ENCODE results near the gene PIK3C2G.

PIK3C2G gene

GRCh38 chr12:18343708-18344107 lies 82.4 kb downstream of the PIK3C2G start:
- FAIRE-seq, result no peak
- DNase-seq (ENCODE audit: low spot score), result no peak

- no peak for FAIRE-seq
- DNase-seq (ENCODE audit: low spot score), result no peak
These were observed 83.9 kb downstream of the PIK3C2G start for GRCh38 chr12:18345021-18345735.

GRCh38 chr12:18352312-18352711 lies 91.0 kb downstream of the PIK3C2G start:
- DNase-seq (ENCODE audit: low spot score), result no peak
- FAIRE-seq, result no peak

GRCh38 chr12:18355429-18355828 lies 94.1 kb downstream of the PIK3C2G start:
- FAIRE-seq (no peak), DNase-seq (ENCODE audit: low spot score) (no peak)

GRCh38 chr12:18358077-18358476 lies 96.8 kb downstream of the PIK3C2G start:
- no peak for FAIRE-seq
- no peak for DNase-seq (ENCODE audit: low spot score)

GRCh38 chr12:18358930-18359329 lies 97.6 kb downstream of the PIK3C2G start:
- no peak for DNase-seq (ENCODE audit: low spot score)
- no peak for FAIRE-seq

GRCh38 chr12:18361433-18361832 lies 100.1 kb downstream of the PIK3C2G start:
- DNase-seq (ENCODE audit: low spot score) (no peak), FAIRE-seq (no peak)

GRCh38 chr12:18363321-18363720 lies 102.0 kb downstream of the PIK3C2G start:
- FAIRE-seq (no peak), DNase-seq (ENCODE audit: low spot score) (no peak)

GRCh38 chr12:18368594-18368993 lies 107.3 kb downstream of the PIK3C2G start:
- DNase-seq (ENCODE audit: low spot score) (no peak), FAIRE-seq (no peak)

GRCh38 chr12:18373181-18373580 lies 111.9 kb downstream of the PIK3C2G start:
- DNase-seq (ENCODE audit: low spot score) (no peak), FAIRE-seq (no peak)

GRCh38 chr12:18375131-18375530 lies 113.8 kb downstream of the PIK3C2G start:
- FAIRE-seq (no peak), DNase-seq (ENCODE audit: low spot score) (no peak)

GRCh38 chr12:18375583-18375982 lies 114.3 kb downstream of the PIK3C2G start:
- FAIRE-seq, result no peak
- no peak for DNase-seq (ENCODE audit: low spot score)

GRCh38 chr12:18382236-18382885 lies 121.0 kb downstream of the PIK3C2G start:
- FAIRE-seq (no peak), DNase-seq (ENCODE audit: low spot score) (no peak)

- FAIRE-seq (no peak), DNase-seq (ENCODE audit: low spot score) (peak; percentile 53)
These were observed 121.9 kb downstream of the PIK3C2G start for GRCh38 chr12:18383203-18383602.

GRCh38 chr12:18387706-18388105 lies 126.4 kb downstream of the PIK3C2G start:
- no peak for FAIRE-seq
- no peak for DNase-seq (ENCODE audit: low spot score)

- no peak for DNase-seq (ENCODE audit: low spot score)
- FAIRE-seq, result no peak
These were observed 128.5 kb downstream of the PIK3C2G start for GRCh38 chr12:18389820-18390219.

- DNase-seq (ENCODE audit: low spot score) (no peak), FAIRE-seq (no peak)
These were observed 129.8 kb downstream of the PIK3C2G start for GRCh38 chr12:18391151-18391550.

- DNase-seq (ENCODE audit: low spot score) (no peak), FAIRE-seq (no peak)
These were observed 133.4 kb downstream of the PIK3C2G start for GRCh38 chr12:18394742-18395141.

GRCh38 chr12:18400186-18400585 lies 138.9 kb downstream of the PIK3C2G start:
- no peak for DNase-seq (ENCODE audit: low spot score)
- no peak for FAIRE-seq

GRCh38 chr12:18402872-18403611 lies 141.7 kb downstream of the PIK3C2G start:
- FAIRE-seq, result no peak
- DNase-seq (ENCODE audit: low spot score), result no peak

GRCh38 chr12:18411453-18411852 lies 150.1 kb downstream of the PIK3C2G start:
- DNase-seq (ENCODE audit: low spot score), result no peak
- FAIRE-seq, result no peak

- FAIRE-seq (no peak), DNase-seq (ENCODE audit: low spot score) (no peak)
These were observed 153.4 kb downstream of the PIK3C2G start for GRCh38 chr12:18414671-18415070.

Measured in urothelium cell line (cell line).